HCT116 (cell line): ENCODE results near the gene SDF4. TPM values are rescaled to one million over a fixed set of nuclear protein-coding genes. Genes with fewer than 3 reads are reported as not detected.
"Not testable (repeated sequence)": the region's sequence is repeated elsewhere in the genome, so short reads cannot be mapped to it uniquely, and the experiment has no call there.

Experiments used
- ATAC-seq: fragments of 200-7000 bp; cut with Tn5 transposase; 2 replicates; pipeline ENCODE4 v1.9.1; 2020; ENCODE audit warnings: mild to moderate bottlenecking, moderate library complexity
- BruUV-seq: library from RNA; stranded (reverse); fragments of 400-500 nt; replicated peaks from 2 replicates; lab custom pipeline; 2021; lab: Mats Ljungman, UMichigan
- CTCF ChIA-PET: fragments of 300-600 bp; sonication (Branson Sonifier 250); formaldehyde crosslinking; loops from one replicate; lab custom pipeline; 2021; ENCODE audit warnings: antibody characterized with exemption; lab: Charles Lee
- POLR2A ChIA-PET: fragments of 300-600, 350-600 bp; sonication (Branson Sonifier 250); formaldehyde crosslinking; loops from one replicate; lab custom pipeline; 2021; ENCODE audit warnings: antibody characterized with exemption; lab: Charles Lee
- RAD21 ChIA-PET, 2 experiments: fragments of 300-600 bp; sonication (Branson Sonifier 250); formaldehyde crosslinking; loops; one replicate each; lab custom pipeline; 2023; ENCODE audit warnings: low total read pairs in 2 of 2; ENCODE audit not compliant: uncharacterized antibody in 2 of 2, unreplicated experiment in 2 of 2, low non-redundant PET in 1 of 2; lab: Charles Lee
- DNase-seq: peaks from one replicate; pipeline ENCODE4 v3.0.0-alpha.2; 2010; ENCODE audit warnings: low read depth, low spot score
- H2AFZ ChIP-seq: fragments of 200-600 bp; shearing (Covaris generic), sonication (generic); 2 replicates; pipeline ENCODE4 v1.6.1; 2017; ENCODE audit warnings: low read depth, mixed run types, mixed read lengths, antibody characterized with exemption, low read length; ENCODE audit not compliant: poor library complexity, severe bottlenecking
- H3K27ac ChIP-seq: 2 replicates; pipeline ENCODE4 v1.5.1; 2012; ENCODE audit warnings: low read depth, low read length
- H3K27me3 ChIP-seq: fragments of 200-600 bp; sonication (generic); 2 replicates; pipeline ENCODE4 v1.6.1; 2016; ENCODE audit warnings: mixed run types, low read length, mixed read lengths; ENCODE audit not compliant: insufficient read depth
- H3K36me3 ChIP-seq, 2 experiments: fragments of 200-500 bp in 1 of 2; fragments of 200-600 bp in 1 of 2; sonication (Bioruptor generic) in 1 of 2; sonication (generic) in 1 of 2; 2 replicates each; pipeline versions ENCODE4 v1.5.1 to v1.6.1; 2014 to 2016; ENCODE audit warnings: low read length in 2 of 2, inconsistent platforms in 1 of 2, mixed read lengths in 1 of 2, mixed run types in 1 of 2; ENCODE audit not compliant: insufficient read depth in 2 of 2, control insufficient read depth in 1 of 2
- H3K4me1 ChIP-seq, 2 experiments: fragments of 200-600 bp in 1 of 2; sonication (generic) in 1 of 2; 2 replicates each; pipeline versions ENCODE4 v1.5.1 to v1.6.1; 2012 to 2017; ENCODE audit warnings: low read length in 2 of 2, inconsistent platforms in 1 of 2, mild to moderate bottlenecking in 1 of 2, mixed read lengths in 1 of 2, mixed run types in 1 of 2, moderate library complexity in 1 of 2; ENCODE audit not compliant: insufficient read depth in 2 of 2, control insufficient read depth in 1 of 2
- H3K4me2 ChIP-seq: fragments of 200-600 bp; sonication (generic); 2 replicates; pipeline ENCODE4 v1.6.1; 2017; ENCODE audit warnings: mixed run types, low read length, mixed read lengths
- H3K4me3 ChIP-seq, 2 experiments: fragments of 200-600 bp in 1 of 2; sonication (generic) in 1 of 2; replicated peaks in 1 of 2; 2 replicates each; pipeline ENCODE4 v1.5.1; 2011 to 2016; ENCODE audit warnings: low read length in 2 of 2, control low read depth in 1 of 2, low read depth in 1 of 2, mild to moderate bottlenecking in 1 of 2, mixed read lengths in 1 of 2, mixed run types in 1 of 2
- H3K79me2 ChIP-seq: fragments of 200-600 bp; sonication (generic); 2 replicates; pipeline ENCODE4 v1.6.1; 2017; ENCODE audit warnings: mild to moderate bottlenecking, mixed run types, low read length, moderate library complexity, mixed read lengths; ENCODE audit not compliant: insufficient read depth
- H3K9ac ChIP-seq: fragments of 200-600 bp; sonication (generic); 2 replicates; pipeline ENCODE4 v1.6.1; 2016; ENCODE audit warnings: low read length, mixed read lengths
- H3K9me2 ChIP-seq: fragments of 200-600 bp; sonication (generic), shearing (Covaris generic); 2 replicates; pipeline ENCODE4 v1.6.1; 2017; ENCODE audit warnings: mixed run types, mild to moderate bottlenecking, moderate library complexity; ENCODE audit not compliant: insufficient read depth
- H3K9me3 ChIP-seq, 2 experiments: fragments of 200-500 bp in 1 of 2; fragments of 200-600 bp in 1 of 2; sonication (Bioruptor generic) in 1 of 2; sonication (generic) in 1 of 2; 2 replicates each; pipeline ENCODE4 v1.6.1; 2014 to 2017; ENCODE audit warnings: low read length in 2 of 2, mixed read lengths in 2 of 2, inconsistent platforms in 1 of 2, low read depth in 1 of 2, mild to moderate bottlenecking in 1 of 2, mixed run types in 1 of 2, moderate library complexity in 1 of 2; ENCODE audit not compliant: control insufficient read depth in 1 of 2, insufficient read depth in 1 of 2
- H4K20me1 ChIP-seq: fragments of 200-600 bp; sonication (generic), shearing (Covaris generic); 2 replicates; pipeline ENCODE4 v1.6.1; 2017; ENCODE audit warnings: mixed run types, mild to moderate bottlenecking, moderate library complexity; ENCODE audit not compliant: insufficient read depth
- POLR2AphosphoS5 ChIP-seq: IDR thresholded peaks from 2 replicates; pipeline ENCODE4 v1.6.1; 2011; ENCODE audit warnings: mild to moderate bottlenecking, low read depth, low read length, moderate library complexity
- SRF ChIP-seq: IDR thresholded peaks from 2 replicates; pipeline ENCODE4 v1.6.1; 2012; ENCODE audit warnings: low read depth
- YY1 ChIP-seq: IDR thresholded peaks from 2 replicates; pipeline ENCODE4 v1.6.1; 2011; ENCODE audit warnings: low read length, low read depth, moderate library complexity, mild to moderate bottlenecking; ENCODE audit not compliant: insufficient replicate concordance; ENCODE audit errors: extremely low read depth
- intact Hi-C: fragments of 100-400 bp; cut with micrococcal nuclease; formaldehyde crosslinking; loops from 2 replicates; pipeline ENCODE4 v1.10.0; 2022
- total RNA-seq: library from RNA; stranded (reverse); gene quantifications from one replicate; pipeline ENCODE4 v1.2.1, GENCODE V29; 2021; ENCODE audit not compliant: unreplicated experiment
- TF ChIP-seq, protein P1 (sequence below), 3 experiments: fragments of 200-600 bp in 1 of 3; sonication (generic) in 1 of 3; IDR thresholded peaks in 2 of 3; conservative IDR thresholded peaks in 1 of 3; 2 replicates each; pipeline ENCODE4 v1.5.1; 2012 to 2017; ENCODE audit warnings: low read depth in 2 of 3, low read length in 2 of 3, antibody characterized with exemption in 1 of 3, borderline replicate concordance in 1 of 3, control low read depth in 1 of 3, mild to moderate bottlenecking in 1 of 3, mixed read lengths in 1 of 3, mixed run types in 1 of 3, moderate library complexity in 1 of 3; ENCODE audit not compliant: insufficient read depth in 1 of 3

The SDF4 gene
- total RNA-seq, 1 experiment from 2014 or later, result 133 TPM

DNA sequence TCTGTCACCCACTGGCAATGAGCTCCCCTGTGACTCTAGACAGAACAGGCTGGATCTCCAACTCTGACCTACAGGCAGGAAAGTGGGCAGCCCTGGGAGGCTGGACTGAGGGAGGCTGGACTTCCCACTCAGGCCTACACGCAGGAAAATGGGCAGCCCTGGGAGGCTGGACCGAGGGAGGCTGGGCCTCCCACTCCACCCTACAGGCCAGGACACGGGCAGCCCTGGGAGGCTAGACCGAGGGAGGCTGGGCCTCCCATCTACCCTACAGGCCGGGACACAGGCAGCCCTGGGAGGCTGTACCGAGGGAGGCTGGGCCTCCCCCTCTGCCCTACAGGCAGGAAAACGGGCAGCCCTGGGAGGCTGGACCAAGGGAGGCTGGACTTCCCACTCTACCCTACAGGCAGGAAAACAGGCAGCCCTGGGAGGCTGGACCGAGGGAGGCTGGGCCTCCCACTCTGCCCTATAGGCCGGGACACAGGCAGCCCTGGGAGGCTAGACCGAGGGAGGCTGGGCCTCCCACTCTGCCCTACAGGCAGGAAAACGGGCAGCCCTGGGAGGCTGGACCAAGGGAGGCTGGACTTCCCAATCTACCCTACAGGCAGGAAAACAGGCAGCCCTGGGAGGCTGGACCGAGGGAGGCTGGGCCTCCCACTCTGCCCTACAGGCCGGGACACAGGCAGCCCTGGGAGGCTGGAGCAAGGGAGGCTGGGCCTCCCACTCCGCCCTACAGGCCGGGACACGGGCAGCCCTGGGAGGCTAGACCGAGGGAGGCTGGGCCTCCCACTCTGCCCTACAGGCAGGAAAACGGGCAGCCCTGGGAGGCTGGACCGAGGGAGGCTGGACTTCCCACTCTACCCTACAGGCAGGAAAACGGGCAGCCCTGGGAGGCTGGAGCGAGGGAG lies 16.5 kb upstream of the SDF4 start:
- H3K9me3 ChIP-seq, H3K79me2 ChIP-seq, CTCF ChIA-PET, intact Hi-C loops, H3K4me2 ChIP-seq, H3K9me2 ChIP-seq, H4K20me1 ChIP-seq, H3K27me3 ChIP-seq, DNase-seq, RAD21 ChIA-PET, ATAC-seq, H3K4me3 ChIP-seq, H3K27ac ChIP-seq, H2AFZ ChIP-seq, BruUV-seq, H3K36me3 ChIP-seq, H3K9ac ChIP-seq: not testable (repeated sequence)
- POLR2A ChIA-PET, result interaction anchor here (0.8 kb wide), 1 partner anchor 26 kb away, joined by 3 read pairs; no protein-coding TSS in a partner anchor
- H3K4me1 ChIP-seq, result peaks cover 4 to 17% of the 10 kb centered on the region in 2 experiments; a peak in 3 of 4 replicates

DNA sequence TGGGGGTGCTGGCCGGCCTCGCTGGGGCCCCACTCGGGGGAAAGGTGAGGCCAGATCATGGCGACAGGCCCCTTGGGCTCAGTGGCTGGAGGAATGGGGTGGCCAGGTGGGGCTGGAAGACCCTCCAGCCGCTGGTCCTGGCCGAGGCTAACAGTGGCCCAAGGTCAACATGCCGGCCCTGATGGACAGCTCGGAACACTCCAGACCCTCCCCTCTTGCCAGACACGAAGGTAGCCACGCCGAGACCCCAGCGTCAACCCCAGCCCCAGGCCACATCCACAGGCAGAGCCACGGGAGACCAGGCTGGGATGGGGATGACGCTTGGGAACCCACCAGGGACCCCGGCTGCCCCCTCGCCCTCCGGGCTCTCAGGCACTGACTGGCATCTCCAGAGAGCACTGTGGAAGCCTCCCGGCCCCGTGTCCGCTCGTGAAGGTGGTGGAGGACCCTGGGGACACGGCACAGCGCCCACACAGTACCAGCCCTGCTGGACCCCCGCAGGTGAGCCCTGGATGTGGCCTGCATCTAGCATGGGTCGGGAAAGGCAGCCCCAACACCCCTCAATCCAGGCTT lies 15.6 kb upstream of the SDF4 start:
- H3K9ac ChIP-seq, result no peak overlapping the region

More for the DNA sequence above, 15.6 kb upstream of the SDF4 start:
- no peaks in the 10 kb centered on the region for H3K9me2 ChIP-seq
- no peaks in the 10 kb centered on the region for H3K27me3 ChIP-seq
- CTCF ChIA-PET, result no interaction called here
- no peak overlapping the region for H3K4me2 ChIP-seq
- no peak for DNase-seq
- no peak overlapping the region for H2AFZ ChIP-seq
- H3K4me1 ChIP-seq, result peaks cover 4 to 17% of the 10 kb centered on the region in 2 experiments; a peak in 3 of 4 replicates
- H4K20me1 ChIP-seq, result no peaks in the 10 kb centered on the region
- POLR2A ChIA-PET, result interaction anchor here (0.8 kb wide), 1 partner anchor 25 kb away, joined by 3 read pairs; no protein-coding TSS in a partner anchor
- H3K36me3 ChIP-seq, result no peaks in the 10 kb centered on the region
- no peak overlapping the region for H3K4me3 ChIP-seq
- RAD21 ChIA-PET, result no interaction called here
- TF ChIP-seq SRF (no peak), YY1 (no peak), POLR2AphosphoS5 (no peak)
- TF ChIP-seq, protein P1, sequence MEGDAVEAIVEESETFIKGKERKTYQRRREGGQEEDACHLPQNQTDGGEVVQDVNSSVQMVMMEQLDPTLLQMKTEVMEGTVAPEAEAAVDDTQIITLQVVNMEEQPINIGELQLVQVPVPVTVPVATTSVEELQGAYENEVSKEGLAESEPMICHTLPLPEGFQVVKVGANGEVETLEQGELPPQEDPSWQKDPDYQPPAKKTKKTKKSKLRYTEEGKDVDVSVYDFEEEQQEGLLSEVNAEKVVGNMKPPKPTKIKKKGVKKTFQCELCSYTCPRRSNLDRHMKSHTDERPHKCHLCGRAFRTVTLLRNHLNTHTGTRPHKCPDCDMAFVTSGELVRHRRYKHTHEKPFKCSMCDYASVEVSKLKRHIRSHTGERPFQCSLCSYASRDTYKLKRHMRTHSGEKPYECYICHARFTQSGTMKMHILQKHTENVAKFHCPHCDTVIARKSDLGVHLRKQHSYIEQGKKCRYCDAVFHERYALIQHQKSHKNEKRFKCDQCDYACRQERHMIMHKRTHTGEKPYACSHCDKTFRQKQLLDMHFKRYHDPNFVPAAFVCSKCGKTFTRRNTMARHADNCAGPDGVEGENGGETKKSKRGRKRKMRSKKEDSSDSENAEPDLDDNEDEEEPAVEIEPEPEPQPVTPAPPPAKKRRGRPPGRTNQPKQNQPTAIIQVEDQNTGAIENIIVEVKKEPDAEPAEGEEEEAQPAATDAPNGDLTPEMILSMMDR (IDR thresholded peaks at IDR 0.05 in 2 of 3, conservative IDR thresholded peaks at IDR 0.05 in 1 of 3; ENCODE audit: borderline replicate concordance in 1 of 3, insufficient read depth in 1 of 3, low read depth in 2 of 3, low read length in 2 of 3), result no peak
- intact Hi-C loops, result no loop called here
- no TSS peak for BruUV-seq
- H3K79me2 ChIP-seq, result no peaks in the 10 kb centered on the region
- no peak for ATAC-seq
- H3K9me3 ChIP-seq, result no peaks in the 10 kb centered on the region
- H3K27ac ChIP-seq, result no peak overlapping the region; the same call in 1 of the 2 replicates
